Left lung (tissue), 10 donors: ENCODE measurements around the gene GPC6. TPM values are rescaled to one million over a fixed set of nuclear protein-coding genes. Genes with fewer than 3 reads are reported as not detected.
A peak's percentile ranks its signal among the peaks of the same experiment; 100 is the strongest.
"Not testable (repeated sequence)": the region's sequence is repeated elsewhere in the genome, so short reads cannot be mapped to it uniquely, and the experiment has no call there.

Experiments used
- ATAC-seq: fragments of 200-7000 bp; cut with Tn5 transposase; one replicate; pipeline ENCODE4 v1.9.1; 2020; ENCODE audit warnings: moderate library complexity
- DNase-seq, 4 donors: peaks; one replicate each; pipeline ENCODE4 v3.0.0-alpha.2; 2013 to 2020
- H3K27ac ChIP-seq, 2 donors: fragments of 200-600 bp; sonication (generic) in 1 of 2; one replicate each; pipeline versions ENCODE4 v1.5.0 to v1.8.0; 2020 to 2021
- H3K27me3 ChIP-seq, 2 donors: fragments of 200-600 bp; sonication (generic) in 1 of 2; one replicate each; pipeline versions ENCODE4 v1.5.0 to v1.8.0; 2020 to 2021
- H3K36me3 ChIP-seq, 2 donors: fragments of 200-600 bp; sonication (generic) in 1 of 2; one replicate each; pipeline versions ENCODE4 v1.5.0 to v1.8.0; 2020 to 2021
- H3K4me1 ChIP-seq, 2 donors: fragments of 200-600 bp; one replicate each; pipeline ENCODE4 v1.8.0; 2021
- H3K4me3 ChIP-seq, 2 donors: fragments of 200-600 bp; sonication (generic) in 1 of 2; one replicate each; pipeline versions ENCODE4 v1.5.0 to v1.8.0; 2020 to 2021; ENCODE audit warnings: mild to moderate bottlenecking in 1 of 2
- H3K9me3 ChIP-seq, 2 donors: fragments of 200-600 bp; sonication (generic) in 1 of 2; one replicate each; pipeline versions ENCODE4 v1.5.0 to v1.8.0; 2020 to 2021
- intact Hi-C, 2 donors: fragments of 100-400 bp; cut with DNase I; formaldehyde crosslinking; loops; one replicate each; pipeline versions ENCODE4 v1.11.2 to v1.14.2; 2022
- polyA plus RNA-seq, 6 donors: library from polyadenylated mRNA; unstranded; fragments of 120-200 nt; gene quantifications; one replicate each; pipeline ENCODE4 v1.2.1, GENCODE V29; 2013; ENCODE audit not compliant: insufficient read length in 6 of 6
- total RNA-seq, 2 donors: library from RNA; stranded (reverse); fragmentation: NEBNext Ultra II Directional; extraction: Animal tissue kit (Norgen Biotek cat#: 25700); gene quantifications; one replicate each; pipeline ENCODE4 v1.2.1, GENCODE V29; 2021
- TF ChIP-seq, protein P1 (sequence below), 2 donors: fragments of 200-600 bp; sonication (generic) in 1 of 2; IDR thresholded peaks; one replicate each; pipeline versions ENCODE4 v1.5.0 to v1.8.0; 2021; ENCODE audit warnings: antibody characterized with exemption in 2 of 2
- donor health status: DM: no; HTN: yes; CAD: no.
- donor health status: DM: no; HTN: no; CAD: no.

The GPC6 gene
- total and polyA plus RNA-seq, 8 donors = 9.6 to 25.8 (median 21.1) TPM

DNA sequence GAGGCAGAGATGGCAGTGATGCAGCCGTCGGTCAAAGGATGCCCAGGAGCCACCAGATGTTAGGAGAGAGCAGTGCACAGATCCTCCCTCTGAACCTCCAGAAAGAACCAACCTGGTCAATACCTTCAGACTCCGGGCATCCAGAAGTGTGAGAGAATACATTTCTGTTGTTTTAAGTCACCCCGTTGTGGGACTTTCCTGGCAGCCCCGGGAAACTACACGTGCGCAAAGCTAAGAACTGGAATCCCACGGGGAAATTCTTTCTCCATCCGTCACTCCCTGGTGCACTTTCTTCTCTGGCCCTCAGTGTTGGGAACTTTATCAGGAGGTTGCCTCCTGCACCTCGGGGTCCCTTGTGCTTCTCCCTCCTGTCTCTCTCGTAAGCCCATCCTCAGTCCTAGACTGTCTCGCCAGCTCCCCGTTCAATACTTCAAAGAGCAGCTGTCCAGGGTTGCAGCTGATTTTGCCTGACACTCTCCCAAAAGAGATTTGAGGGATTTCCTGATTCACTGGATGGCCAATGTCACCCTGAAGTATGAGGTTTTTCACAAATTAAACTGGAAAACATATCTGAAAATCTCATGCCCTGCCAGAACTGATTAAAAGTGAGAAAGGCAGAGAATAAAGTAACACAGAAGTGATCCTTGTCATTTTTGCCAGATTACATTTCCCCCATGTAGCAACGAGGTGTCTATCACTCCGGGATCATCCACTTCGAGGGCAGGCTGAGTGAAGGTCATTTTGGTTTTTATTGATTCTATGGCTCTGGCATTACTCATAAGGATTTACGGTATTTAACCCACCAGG, 1116.0 kb downstream of the GPC6 start:
- Histone ChIP-seq H3K36me3 (no peaks in the 10 kb centered on the region), H3K9me3 (no peaks in the 10 kb centered on the region), H3K4me3 (no peak overlapping the region), H3K27ac (no peak overlapping the region), H3K27me3 (no peaks in the 10 kb centered on the region), H3K4me1 (no peaks in the 10 kb centered on the region)
- DNase-seq = no peak
- TF ChIP-seq, protein P1, sequence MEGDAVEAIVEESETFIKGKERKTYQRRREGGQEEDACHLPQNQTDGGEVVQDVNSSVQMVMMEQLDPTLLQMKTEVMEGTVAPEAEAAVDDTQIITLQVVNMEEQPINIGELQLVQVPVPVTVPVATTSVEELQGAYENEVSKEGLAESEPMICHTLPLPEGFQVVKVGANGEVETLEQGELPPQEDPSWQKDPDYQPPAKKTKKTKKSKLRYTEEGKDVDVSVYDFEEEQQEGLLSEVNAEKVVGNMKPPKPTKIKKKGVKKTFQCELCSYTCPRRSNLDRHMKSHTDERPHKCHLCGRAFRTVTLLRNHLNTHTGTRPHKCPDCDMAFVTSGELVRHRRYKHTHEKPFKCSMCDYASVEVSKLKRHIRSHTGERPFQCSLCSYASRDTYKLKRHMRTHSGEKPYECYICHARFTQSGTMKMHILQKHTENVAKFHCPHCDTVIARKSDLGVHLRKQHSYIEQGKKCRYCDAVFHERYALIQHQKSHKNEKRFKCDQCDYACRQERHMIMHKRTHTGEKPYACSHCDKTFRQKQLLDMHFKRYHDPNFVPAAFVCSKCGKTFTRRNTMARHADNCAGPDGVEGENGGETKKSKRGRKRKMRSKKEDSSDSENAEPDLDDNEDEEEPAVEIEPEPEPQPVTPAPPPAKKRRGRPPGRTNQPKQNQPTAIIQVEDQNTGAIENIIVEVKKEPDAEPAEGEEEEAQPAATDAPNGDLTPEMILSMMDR (IDR thresholded peaks at IDR 0.05) = no peak
- intact Hi-C loops = no loop called here
- ATAC-seq = no peak

DNA sequence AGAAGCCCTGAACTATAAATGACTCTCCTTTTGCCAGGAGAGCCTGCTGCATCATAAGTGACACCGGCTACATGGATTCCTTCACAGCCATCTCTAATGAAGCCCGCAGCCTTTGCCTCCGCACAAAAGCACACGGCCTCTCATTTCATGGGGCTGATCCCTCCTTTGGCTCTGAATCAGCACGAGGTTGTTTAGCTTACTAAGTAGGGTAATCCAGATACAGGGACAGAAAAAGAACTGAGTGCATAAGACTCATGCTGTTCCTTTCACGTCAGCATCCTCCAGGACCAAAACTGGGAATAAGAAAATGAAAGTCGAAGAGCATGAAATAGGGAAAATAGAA, 1116.6 kb downstream of the GPC6 start:
- ATAC-seq = no peak
- H3K27ac ChIP-seq = no peak overlapping the region
- no peak for DNase-seq
- no peaks in the 10 kb centered on the region for H3K4me1 ChIP-seq
- no peak overlapping the region for H3K4me3 ChIP-seq
- TF ChIP-seq, protein P1 (IDR thresholded peaks at IDR 0.05) = no peak
- intact Hi-C loops = no loop called here
- no peaks in the 10 kb centered on the region for H3K27me3 ChIP-seq
- H3K36me3 ChIP-seq = no peaks in the 10 kb centered on the region
- H3K9me3 ChIP-seq = no peaks in the 10 kb centered on the region

DNA sequence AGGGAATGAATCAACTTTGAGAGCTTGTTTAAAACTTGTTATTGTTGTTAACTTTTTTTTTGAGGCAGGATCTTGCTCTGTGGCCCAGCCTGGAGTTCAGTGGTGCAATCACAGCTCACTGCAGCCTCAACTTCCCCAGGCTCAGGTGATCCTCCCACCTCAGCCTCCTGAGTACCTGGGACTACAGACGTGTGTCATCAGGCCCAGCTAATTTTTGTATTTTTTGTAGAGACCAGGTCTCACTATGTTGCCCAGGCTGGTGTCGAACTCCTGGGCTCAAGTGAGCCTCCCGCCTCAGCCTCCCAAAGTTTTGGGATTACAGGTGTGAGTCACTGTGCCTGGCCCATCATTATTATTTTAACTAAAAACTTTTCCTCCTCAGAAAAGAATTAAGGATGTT, 1117.1 kb downstream of the GPC6 start:
- ATAC-seq, H3K9me3 ChIP-seq, H3K27ac ChIP-seq: not testable (repeated sequence)

DNA sequence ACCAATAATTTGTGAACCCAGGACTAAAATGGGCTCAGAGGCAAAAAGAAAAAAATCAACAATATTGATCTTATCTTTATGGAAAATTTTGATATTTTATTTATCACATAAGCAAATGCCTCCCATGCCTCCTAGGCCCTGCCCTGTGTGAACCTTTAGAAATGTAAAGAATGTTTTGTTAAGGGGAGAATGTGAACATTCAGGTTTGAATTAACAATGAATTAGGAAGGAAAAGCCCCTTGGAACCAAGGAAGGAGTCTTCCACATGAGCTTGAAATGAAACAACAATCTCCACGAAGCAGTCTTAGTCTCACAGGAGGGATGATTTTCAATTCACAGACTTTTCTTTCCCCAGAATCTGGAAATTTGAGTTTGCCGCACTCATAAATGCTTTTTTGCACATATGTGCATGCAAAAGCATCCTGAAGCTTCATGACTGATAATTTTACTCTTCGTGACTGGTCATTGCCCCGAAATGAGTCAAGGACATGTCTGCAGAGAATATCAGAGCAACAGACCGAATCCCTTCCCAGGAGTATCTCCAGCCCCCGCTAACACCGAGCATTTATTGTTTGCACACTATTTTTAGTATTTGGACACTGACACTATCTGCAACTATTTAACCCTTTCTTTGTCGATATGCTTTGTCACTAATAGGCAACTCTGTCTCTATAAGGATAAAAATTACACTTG, 1117.7 kb downstream of the GPC6 start:
- Histone ChIP-seq H3K4me3 (no peak overlapping the region), H3K9me3 (no peaks in the 10 kb centered on the region), H3K27ac (no peak overlapping the region), H3K4me1 (no peaks in the 10 kb centered on the region), H3K27me3 (no peaks in the 10 kb centered on the region), H3K36me3 (no peaks in the 10 kb centered on the region)
- intact Hi-C loops = no loop called here
- DNase-seq = no peak
- no peak for ATAC-seq
- TF ChIP-seq, protein P1 (IDR thresholded peaks at IDR 0.05) = no peak

More for the DNA sequence above, 1117.1 kb downstream of the GPC6 start:
- H3K27me3 ChIP-seq, H3K4me3 ChIP-seq, DNase-seq, intact Hi-C loops, H3K36me3 ChIP-seq, H3K4me1 ChIP-seq: not testable (repeated sequence)

DNA sequence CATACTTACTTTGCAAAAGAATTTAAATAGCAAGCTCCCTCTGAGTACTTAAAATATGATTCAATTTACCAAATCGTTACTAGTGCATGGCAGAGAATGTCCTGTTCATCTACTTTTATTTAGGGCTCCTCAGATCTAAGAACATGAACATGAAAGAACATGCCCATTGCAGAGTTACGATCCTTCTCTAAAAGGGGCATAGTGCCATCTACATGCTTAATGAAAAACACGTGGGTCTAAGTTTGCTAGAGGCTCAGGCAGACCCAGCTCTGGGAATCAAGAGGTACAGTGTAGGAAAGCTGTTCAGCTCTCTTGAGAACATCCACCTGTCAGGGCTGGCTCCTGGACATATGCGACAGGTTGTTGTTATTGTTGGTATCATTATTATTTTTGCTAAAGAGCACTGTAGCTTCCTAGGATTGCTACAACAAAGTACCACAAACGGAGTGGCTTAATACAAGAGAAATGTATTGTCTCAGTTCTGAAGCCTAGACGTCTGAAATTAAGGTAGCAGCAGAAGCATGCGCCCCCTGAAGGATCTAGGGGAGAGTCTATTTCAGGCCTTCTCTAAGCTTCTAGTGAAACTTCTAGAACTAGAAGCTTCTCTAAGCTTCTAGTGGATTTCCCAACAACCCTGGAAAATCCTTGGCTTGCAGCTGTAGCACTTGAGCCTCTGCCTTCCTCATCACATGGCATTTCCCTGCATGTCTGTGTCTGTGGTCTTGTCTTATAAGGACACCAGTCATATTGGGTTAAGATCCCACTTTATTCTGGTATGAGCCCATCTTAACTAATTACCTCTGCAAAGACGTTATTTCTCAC, 1119.0 kb downstream of the GPC6 start:
- Histone ChIP-seq H3K27ac (no peak overlapping the region), H3K4me1 (no peaks in the 10 kb centered on the region), H3K9me3 (no peaks in the 10 kb centered on the region), H3K4me3 (no peak overlapping the region), H3K27me3 (no peaks in the 10 kb centered on the region), H3K36me3 (no peaks in the 10 kb centered on the region)
- intact Hi-C loops = no loop called here
- TF ChIP-seq, protein P1 (IDR thresholded peaks at IDR 0.05) = no peak
- DNase-seq = no peak
- ATAC-seq = peak; percentile 41
